ENCODE results near the gene DOCK3.
"Not testable (repeated sequence)": the region's sequence is repeated elsewhere in the genome, so short reads cannot be mapped to it uniquely, and the experiment has no call there.

DOCK3 gene

GRCh38 chr3:50806031-50806430 lies 131.3 kb downstream of the DOCK3 start:
- DNase-seq (ENCODE audit: low read depth), result no peak

GRCh38 chr3:50806806-50807205 lies 132.1 kb downstream of the DOCK3 start:
- DNase-seq (ENCODE audit: low read depth), result peak; percentile 14

- DNase-seq (ENCODE audit: low read depth), result no peak
Measured at GRCh38 chr3:50807266-50807665, 132.5 kb downstream of the DOCK3 start.

GRCh38 chr3:50811893-50812292 lies 137.2 kb downstream of the DOCK3 start:
- DNase-seq (ENCODE audit: low read depth), result no peak

GRCh38 chr3:50815844-50816243 lies 141.1 kb downstream of the DOCK3 start:
- no peak for DNase-seq (ENCODE audit: low read depth)

- no peak for DNase-seq (ENCODE audit: low read depth)
Measured at GRCh38 chr3:50816894-50817293, 142.2 kb downstream of the DOCK3 start.

GRCh38 chr3:50817756-50818529 lies 143.2 kb downstream of the DOCK3 start:
- DNase-seq (ENCODE audit: low read depth), result no peak

- no peak for DNase-seq (ENCODE audit: low read depth)
Measured at GRCh38 chr3:50819882-50820281, 145.2 kb downstream of the DOCK3 start.

GRCh38 chr3:50825841-50826240 lies 151.1 kb downstream of the DOCK3 start:
- peak; percentile 8 for DNase-seq (ENCODE audit: low read depth)

GRCh38 chr3:50830451-50830850 lies 155.7 kb downstream of the DOCK3 start:
- no peak for DNase-seq (ENCODE audit: low read depth)

GRCh38 chr3:50831009-50831408 lies 156.3 kb downstream of the DOCK3 start:
- DNase-seq (ENCODE audit: low read depth), result not testable (repeated sequence)

- DNase-seq (ENCODE audit: low read depth), result no peak
Measured at GRCh38 chr3:50840983-50841489, 166.3 kb downstream of the DOCK3 start.

GRCh38 chr3:50848308-50848707 lies 173.6 kb downstream of the DOCK3 start:
- DNase-seq (ENCODE audit: low read depth), result no peak

GRCh38 chr3:50850639-50851511 lies 176.1 kb downstream of the DOCK3 start:
- DNase-seq (ENCODE audit: low read depth), result no peak

- DNase-seq (ENCODE audit: low read depth), result no peak
Measured at GRCh38 chr3:50853936-50854335, 179.2 kb downstream of the DOCK3 start.

- DNase-seq (ENCODE audit: low read depth), result no peak
Measured at GRCh38 chr3:50862221-50862620, 187.5 kb downstream of the DOCK3 start.

GRCh38 chr3:50873376-50874157 lies 198.8 kb downstream of the DOCK3 start:
- no peak for DNase-seq (ENCODE audit: low read depth)

GRCh38 chr3:50874876-50875275 lies 200.1 kb downstream of the DOCK3 start:
- not testable (repeated sequence) for DNase-seq (ENCODE audit: low read depth)

GRCh38 chr3:50876947-50877346 lies 202.2 kb downstream of the DOCK3 start:
- DNase-seq (ENCODE audit: low read depth), result no peak

- DNase-seq (ENCODE audit: low read depth), result not testable (repeated sequence)
Measured at GRCh38 chr3:50882733-50883132, 208.0 kb downstream of the DOCK3 start.

- no peak for DNase-seq (ENCODE audit: low read depth)
Measured at GRCh38 chr3:50883755-50884154, 209.0 kb downstream of the DOCK3 start.
